ENCODE measurements around the gene GALR2.

Gene GALR2

GRCh38 chr17:76079956-76080767 lies 5.6 kb downstream of the GALR2 start:
- Mint-ChIP-seq H3K27ac (no peak overlapping the region), H3K36me3 (peaks cover 11% of the 10 kb centered on the region), H3K4me3 (no peak overlapping the region), H3K9me3 (no peaks in the 10 kb centered on the region), H3K27me3 (peaks cover 65% of the 10 kb centered on the region), H3K4me1 (peaks cover 25% of the 10 kb centered on the region)
- DNase-seq = peak; percentile 27
- CTCF ChIA-PET = interaction anchor here (1.2 kb wide), 1 partner anchor 66 kb away, joined by 6 read pairs; no protein-coding TSS in a partner anchor

GRCh38 chr17:76080768-76081287 lies 6.2 kb downstream of the GALR2 start:
- H3K27me3 Mint-ChIP-seq = peaks cover 58% of the 10 kb centered on the region
- CTCF ChIA-PET = interaction anchor here (1.2 kb wide), 1 partner anchor 67 kb away, joined by 6 read pairs; no protein-coding TSS in a partner anchor
- H3K4me3 Mint-ChIP-seq = no peak overlapping the region
- H3K4me1 Mint-ChIP-seq = peaks cover 18% of the 10 kb centered on the region
- H3K9me3 Mint-ChIP-seq = no peaks in the 10 kb centered on the region
- peaks cover 14% of the 10 kb centered on the region for H3K36me3 Mint-ChIP-seq
- no peak for DNase-seq
- no peak overlapping the region for H3K27ac Mint-ChIP-seq

GRCh38 chr17:76081295-76082210 lies 7.0 kb downstream of the GALR2 start:
- peaks cover 15% of the 10 kb centered on the region for H3K36me3 Mint-ChIP-seq
- peaks cover 12% of the 10 kb centered on the region for H3K4me1 Mint-ChIP-seq
- H3K27ac Mint-ChIP-seq = no peak overlapping the region
- no peak for DNase-seq
- peaks cover 51% of the 10 kb centered on the region for H3K27me3 Mint-ChIP-seq
- H3K4me3 Mint-ChIP-seq = no peak overlapping the region
- H3K9me3 Mint-ChIP-seq = no peaks in the 10 kb centered on the region
- CTCF ChIA-PET = no interaction called here

- peak overlapping the region; percentile 33 for H3K27ac Mint-ChIP-seq
- peaks cover 3% of the 10 kb centered on the region for H3K4me1 Mint-ChIP-seq
- CTCF ChIA-PET = no interaction called here
- no peak for DNase-seq
- peaks cover 41% of the 10 kb centered on the region for H3K27me3 Mint-ChIP-seq
- H3K9me3 Mint-ChIP-seq = no peaks in the 10 kb centered on the region
- peaks cover 20% of the 10 kb centered on the region for H3K36me3 Mint-ChIP-seq
- H3K4me3 Mint-ChIP-seq = no peak overlapping the region
These were observed 8.0 kb downstream of the GALR2 start for GRCh38 chr17:76082326-76083251.

- Mint-ChIP-seq H3K27ac (no peak overlapping the region), H3K9me3 (no peaks in the 10 kb centered on the region), H3K4me3 (no peak overlapping the region), H3K36me3 (peaks cover 22% of the 10 kb centered on the region), H3K4me1 (no peaks in the 10 kb centered on the region), H3K27me3 (peaks cover 30% of the 10 kb centered on the region)
- CTCF ChIA-PET = no interaction called here
- DNase-seq = no peak
These were observed 9.1 kb downstream of the GALR2 start for GRCh38 chr17:76083536-76084182.

- peaks cover 14% of the 10 kb centered on the region for H3K27me3 Mint-ChIP-seq
- no peaks in the 10 kb centered on the region for H3K9me3 Mint-ChIP-seq
- H3K4me3 Mint-ChIP-seq = no peak overlapping the region
- H3K4me1 Mint-ChIP-seq = no peaks in the 10 kb centered on the region
- DNase-seq = no peak
- H3K36me3 Mint-ChIP-seq = peaks cover 35% of the 10 kb centered on the region
- CTCF ChIA-PET = interaction anchor here (0.9 kb wide), 1 partner anchor 194 kb away, joined by 3 read pairs; no protein-coding TSS in a partner anchor
- H3K27ac Mint-ChIP-seq = no peak overlapping the region
These were observed 10.6 kb downstream of the GALR2 start for GRCh38 chr17:76085066-76085730.

GRCh38 chr17:76085731-76086366 lies 11.3 kb downstream of the GALR2 start:
- H3K9me3 Mint-ChIP-seq = no peaks in the 10 kb centered on the region
- H3K4me1 Mint-ChIP-seq = no peaks in the 10 kb centered on the region
- peaks cover 8% of the 10 kb centered on the region for H3K27me3 Mint-ChIP-seq
- H3K4me3 Mint-ChIP-seq = no peak overlapping the region
- DNase-seq = no peak
- H3K36me3 Mint-ChIP-seq = peaks cover 37% of the 10 kb centered on the region
- CTCF ChIA-PET = no interaction called here
- no peak overlapping the region for H3K27ac Mint-ChIP-seq

GRCh38 chr17:76086384-76086783 lies 11.8 kb downstream of the GALR2 start:
- Mint-ChIP-seq H3K4me1 (peaks cover under 1% of the 10 kb centered on the region), H3K27me3 (peaks cover 4% of the 10 kb centered on the region), H3K36me3 (peaks cover 38% of the 10 kb centered on the region), H3K4me3 (no peak overlapping the region), H3K27ac (no peak overlapping the region), H3K9me3 (no peaks in the 10 kb centered on the region)
- DNase-seq = no peak
- CTCF ChIA-PET = no interaction called here

- CTCF ChIA-PET = no interaction called here
- H3K9me3 Mint-ChIP-seq = no peaks in the 10 kb centered on the region
- DNase-seq = no peak
- H3K27me3 Mint-ChIP-seq = no peaks in the 10 kb centered on the region
- no peak overlapping the region for H3K4me3 Mint-ChIP-seq
- peaks cover 7% of the 10 kb centered on the region for H3K4me1 Mint-ChIP-seq
- H3K36me3 Mint-ChIP-seq = peaks cover 42% of the 10 kb centered on the region
- H3K27ac Mint-ChIP-seq = no peak overlapping the region
These were observed 12.9 kb downstream of the GALR2 start for GRCh38 chr17:76087531-76087930.

GRCh38 chr17:76088041-76088867 lies 13.7 kb downstream of the GALR2 start:
- Mint-ChIP-seq H3K27me3 (no peaks in the 10 kb centered on the region), H3K27ac (no peak overlapping the region), H3K4me1 (peaks cover 7% of the 10 kb centered on the region), H3K4me3 (no peak overlapping the region), H3K9me3 (no peaks in the 10 kb centered on the region), H3K36me3 (peaks cover 45% of the 10 kb centered on the region)
- CTCF ChIA-PET = interaction anchor here (0.6 kb wide), 1 partner anchor 139 kb away, joined by 4 read pairs; no protein-coding TSS in a partner anchor
- no peak for DNase-seq

GRCh38 chr17:76088868-76089576 lies 14.4 kb downstream of the GALR2 start:
- CTCF ChIA-PET = no interaction called here
- peaks cover 45% of the 10 kb centered on the region for H3K36me3 Mint-ChIP-seq
- no peak overlapping the region for H3K4me3 Mint-ChIP-seq
- no peaks in the 10 kb centered on the region for H3K27me3 Mint-ChIP-seq
- H3K27ac Mint-ChIP-seq = no peak overlapping the region
- peaks cover 7% of the 10 kb centered on the region for H3K4me1 Mint-ChIP-seq
- H3K9me3 Mint-ChIP-seq = no peaks in the 10 kb centered on the region
- DNase-seq = no peak

Data from activated naive CD4-positive, alpha-beta T cell treated with anti-CD3 and anti-CD28 coated beads, Interleukin-2, amount 10 ng/mL, durations not matched to agents 7 days and 5 days (primary cell).